HG02840 (cell line): Measurements from ENCODE around the gene TIAM2.

Source experiments
- ATAC-seq: cut with Tn5 transposase; IDR thresholded peaks from one replicate; pipeline ENCODE4 v1.9.1; 2021; ENCODE audit warnings: mild to moderate bottlenecking, moderate library complexity, moderate number of reproducible peaks; ENCODE audit not compliant: unreplicated experiment, low FRiP score

TIAM2 gene

DNA sequence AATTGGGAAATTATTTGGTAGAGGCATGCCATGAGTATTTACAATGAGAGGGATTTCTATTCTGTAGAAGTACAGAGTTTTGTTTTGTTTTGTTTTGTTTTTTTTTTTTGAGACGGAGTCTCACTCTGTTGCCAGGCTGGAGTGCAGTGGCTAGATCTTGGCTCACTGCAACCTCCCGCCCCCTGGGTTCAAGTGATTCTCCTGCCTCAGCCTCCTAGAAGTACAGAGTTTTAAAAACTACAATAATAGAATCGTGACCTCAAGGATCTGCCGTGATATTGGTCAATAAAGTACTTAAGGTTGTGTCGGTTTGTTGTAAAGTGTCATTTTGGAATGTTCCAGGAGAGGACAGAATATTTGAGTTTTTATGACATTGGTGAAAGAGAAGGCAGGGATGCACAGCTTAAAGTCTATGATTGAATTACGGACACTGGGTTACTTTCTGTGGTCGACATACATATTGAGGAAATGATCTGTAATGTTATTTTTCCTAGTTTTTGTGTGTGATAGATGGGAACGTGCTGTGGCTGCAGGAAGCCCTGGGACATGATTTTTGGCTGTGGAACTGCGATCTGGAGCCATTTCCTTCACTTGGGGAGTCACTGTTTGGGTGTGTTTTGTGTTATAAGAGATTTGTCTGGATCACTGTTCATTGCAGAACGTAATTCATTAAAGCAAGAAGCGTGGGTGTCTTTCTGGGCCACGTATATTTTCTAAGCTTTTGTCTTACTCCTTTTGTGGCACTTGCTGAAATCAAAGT is 59.6 kb downstream of the TIAM2 start:
- ATAC-seq: no peak

GRCh38 chr6:155055729-155056128 is 60.6 kb downstream of the TIAM2 start:
- ATAC-seq: no peak

GRCh38 chr6:155056756-155057155 is 61.6 kb downstream of the TIAM2 start:
- ATAC-seq: no peak

DNA sequence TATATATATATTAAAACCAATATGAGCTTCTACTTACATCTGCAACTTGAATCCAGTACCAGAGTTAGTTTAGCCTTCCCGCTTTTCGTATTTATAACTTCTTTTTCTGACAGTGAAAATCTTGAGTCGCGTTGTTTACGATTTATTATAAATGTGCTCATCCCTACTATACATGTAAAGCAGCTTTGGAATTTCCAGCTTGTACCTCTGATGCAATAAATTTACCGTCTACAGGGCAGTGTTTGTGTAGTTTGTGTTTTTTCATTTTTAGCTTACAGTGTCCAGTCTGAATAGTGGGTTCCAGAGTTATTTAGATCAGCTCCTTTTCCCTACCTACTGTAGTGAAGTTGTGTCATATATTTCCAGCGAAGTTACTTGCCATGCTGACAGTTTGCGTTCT is 66.3 kb downstream of the TIAM2 start:
- ATAC-seq: no peak

GRCh38 chr6:155062866-155063341 is 67.8 kb downstream of the TIAM2 start:
- no peak for ATAC-seq

DNA sequence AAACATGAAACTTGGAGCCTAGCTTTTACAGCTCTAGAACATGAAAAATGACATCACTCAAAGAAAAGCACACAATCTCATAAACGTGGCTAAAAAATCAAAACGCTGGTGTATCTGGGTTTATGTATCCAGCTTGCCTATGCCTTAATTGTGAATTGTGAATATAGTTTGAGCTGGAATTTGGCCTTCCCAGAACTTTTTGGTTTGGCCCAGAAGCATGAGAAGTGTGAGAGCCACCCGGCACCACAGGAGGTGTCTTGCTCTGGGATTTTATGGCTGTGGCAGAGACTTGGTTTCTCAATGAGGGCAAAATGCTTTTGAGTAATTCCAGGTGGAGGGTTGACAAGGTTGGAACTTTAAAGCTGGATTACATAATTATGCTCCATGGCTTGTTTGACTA is 69.2 kb downstream of the TIAM2 start:
- ATAC-seq: no peak

DNA sequence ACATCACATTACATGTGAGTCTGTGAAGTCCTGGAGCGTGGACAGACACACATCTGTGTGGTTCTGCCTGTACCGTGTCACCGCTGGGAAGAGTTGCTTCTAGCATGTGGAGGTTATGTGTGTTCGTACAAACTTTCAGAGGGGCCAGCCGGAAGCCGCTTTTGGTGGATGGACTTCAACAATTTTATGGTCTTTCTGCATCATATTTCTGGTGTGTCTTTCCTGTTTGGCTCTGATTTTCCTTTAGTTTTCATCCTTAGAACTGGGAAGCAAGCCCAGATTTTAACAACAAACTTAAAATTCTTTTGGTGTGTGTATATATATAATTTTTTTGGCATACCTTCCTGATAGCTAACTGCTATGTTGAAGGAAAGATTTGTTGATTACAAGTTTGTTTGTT is 71.2 kb downstream of the TIAM2 start:
- no peak for ATAC-seq

GRCh38 chr6:155066921-155067680 is 72.0 kb downstream of the TIAM2 start:
- ATAC-seq: no peak

DNA sequence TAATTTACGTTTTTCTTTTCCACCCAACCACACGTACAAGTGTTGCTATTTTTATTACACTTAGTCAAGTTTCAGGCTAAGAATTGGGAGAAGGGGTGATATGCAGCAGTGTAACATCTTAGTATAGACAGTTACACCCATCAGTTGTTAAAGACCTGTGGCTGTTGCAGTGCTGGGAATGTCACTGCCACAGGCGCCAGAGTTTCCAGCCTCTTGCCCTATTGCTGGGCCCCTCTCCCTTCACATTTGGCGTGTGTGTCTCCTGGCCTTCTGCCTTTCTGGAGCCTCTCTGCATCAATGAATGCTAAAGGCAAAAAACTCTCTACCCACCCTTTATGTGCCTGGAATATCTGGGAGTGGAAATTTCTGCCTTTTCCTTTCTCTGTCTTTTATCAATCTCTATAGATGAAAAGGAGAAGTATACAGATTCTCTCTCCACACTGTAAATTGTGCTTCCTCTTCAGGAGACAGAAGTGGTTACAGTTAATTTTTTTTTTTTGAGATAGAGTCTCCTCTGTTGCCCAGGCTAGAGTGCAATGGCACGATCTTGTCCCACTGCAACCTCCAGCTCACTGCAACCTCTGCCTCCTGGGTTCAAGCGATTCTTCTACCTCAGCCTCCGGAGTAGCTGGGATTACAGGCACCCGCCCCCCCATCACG is 73.0 kb downstream of the TIAM2 start:
- no peak for ATAC-seq

- no peak for ATAC-seq
Measured at GRCh38 chr6:155069543-155069942, 74.4 kb downstream of the TIAM2 start.

GRCh38 chr6:155075930-155076695 is 81.0 kb downstream of the TIAM2 start:
- ATAC-seq: no peak

GRCh38 chr6:155077331-155077730 is 82.2 kb downstream of the TIAM2 start:
- no peak for ATAC-seq

DNA sequence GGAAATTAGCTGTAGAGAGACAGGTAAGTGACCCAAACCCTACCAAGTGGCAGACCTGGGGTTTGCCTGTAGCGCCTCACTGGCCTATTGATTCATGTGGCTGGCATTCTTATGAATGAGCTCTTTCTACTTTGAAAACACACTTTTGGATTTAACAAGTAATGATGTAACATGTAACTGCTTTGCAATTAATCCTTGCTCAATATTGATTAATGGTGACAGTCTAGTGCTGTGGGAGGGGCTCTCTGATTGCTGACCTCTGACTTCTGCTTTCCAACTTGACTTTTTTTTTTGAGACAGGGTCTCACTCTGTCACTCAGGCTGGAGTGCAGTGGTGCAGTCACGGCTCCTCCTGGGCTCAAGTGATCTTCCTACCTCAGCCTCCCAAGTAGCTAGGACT is 82.7 kb downstream of the TIAM2 start:
- no peak for ATAC-seq

DNA sequence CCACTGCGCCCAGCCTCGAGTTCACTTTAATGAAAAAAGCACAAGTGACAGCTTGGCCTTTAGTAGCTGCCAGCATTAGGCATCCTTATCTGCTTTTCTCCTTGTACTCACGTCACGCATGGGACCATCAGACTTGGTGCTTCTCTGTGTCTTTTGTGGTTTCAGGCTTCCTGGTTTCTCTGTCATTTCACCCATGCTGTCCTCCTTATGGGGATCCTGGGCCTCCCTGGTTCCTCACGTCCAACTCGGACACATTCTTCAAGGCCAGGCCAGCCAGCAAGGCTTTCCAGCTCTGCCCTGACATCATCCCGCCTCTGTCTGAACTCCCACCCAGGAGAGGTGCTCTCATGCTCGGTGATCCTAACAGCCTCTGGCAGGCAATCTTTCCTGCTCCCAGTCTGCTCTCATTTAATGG is 83.2 kb downstream of the TIAM2 start:
- no peak for ATAC-seq

- ATAC-seq: no peak
Measured at GRCh38 chr6:155079985-155080452, 84.9 kb downstream of the TIAM2 start.

DNA sequence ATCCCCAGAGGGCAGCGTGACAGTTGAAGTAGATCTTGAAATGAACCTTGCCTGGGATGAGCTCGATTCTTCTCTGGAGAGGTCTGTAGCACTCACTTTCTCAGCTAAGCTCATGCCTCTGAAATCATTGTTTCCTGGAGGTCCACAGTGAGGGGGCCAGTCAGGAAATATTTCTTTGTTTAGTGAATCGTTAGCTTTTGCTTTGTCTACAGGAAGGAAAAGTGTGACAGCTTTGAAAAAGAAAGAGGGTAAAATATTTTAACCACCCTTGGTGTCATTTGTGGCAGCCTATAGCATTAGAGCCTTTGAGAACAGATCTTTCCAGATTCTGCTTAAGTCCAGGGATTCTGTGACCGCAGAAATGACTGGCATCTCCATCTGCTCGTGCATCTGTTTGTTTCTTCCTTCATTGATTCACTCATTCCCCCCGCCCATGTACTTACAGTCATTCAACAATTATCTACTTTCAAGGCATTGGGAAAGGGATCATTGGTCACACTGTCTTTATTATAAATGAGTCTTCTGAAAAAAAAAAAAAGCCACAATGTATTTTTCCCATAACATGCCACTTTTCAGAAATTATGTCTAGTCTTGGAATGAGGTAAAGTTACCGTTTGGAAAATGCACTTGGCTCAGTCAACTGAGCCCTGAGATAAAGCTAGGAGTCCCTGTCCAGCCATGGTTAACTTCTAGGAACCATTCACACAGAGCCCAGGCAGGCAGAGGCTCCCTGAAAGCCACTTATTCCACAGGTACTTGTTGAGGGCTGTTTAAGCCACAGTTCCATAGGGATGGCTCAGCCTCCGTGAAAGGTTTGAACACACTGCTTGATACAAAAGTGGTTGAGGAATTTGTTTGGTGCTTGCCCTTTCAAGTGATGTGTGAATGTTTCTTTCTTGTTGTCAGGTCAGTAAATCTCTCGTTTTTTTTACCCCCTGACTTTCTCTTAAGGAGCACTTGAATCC is 86.0 kb downstream of the TIAM2 start:
- ATAC-seq: no peak

- no peak for ATAC-seq
Measured at GRCh38 chr6:155084431-155085123, 89.5 kb downstream of the TIAM2 start.

DNA sequence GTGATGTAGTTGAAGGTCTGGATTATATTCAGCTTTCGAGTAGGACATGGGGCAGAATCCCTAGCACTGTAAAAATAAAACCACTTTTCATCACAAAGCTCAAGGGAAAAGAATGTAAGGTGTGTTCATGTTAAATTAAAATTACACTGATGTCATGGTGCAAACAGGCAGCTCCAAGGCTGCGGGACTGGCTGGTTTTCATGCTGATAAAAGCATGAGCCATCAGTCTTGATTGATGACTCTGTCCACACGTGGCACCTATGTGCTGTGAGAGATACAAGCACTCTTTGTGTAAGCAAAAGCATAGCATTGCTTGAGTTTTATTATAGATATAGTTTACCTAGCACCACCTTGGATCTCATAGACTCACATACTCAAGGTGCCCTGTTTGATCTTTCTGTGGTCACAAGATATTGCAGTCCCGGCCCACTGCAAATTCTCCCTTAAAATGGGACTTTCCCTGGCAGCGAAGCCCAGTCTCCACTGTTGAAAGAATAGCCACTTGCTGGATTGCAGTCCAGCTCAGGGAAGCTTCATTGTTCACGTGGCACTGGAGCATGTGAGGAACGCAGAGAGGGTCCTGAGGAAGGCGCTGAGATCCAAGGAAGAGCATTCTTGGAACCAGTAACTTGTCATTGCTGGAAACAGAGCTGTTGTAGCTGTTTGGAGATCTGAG is 90.6 kb downstream of the TIAM2 start:
- no peak for ATAC-seq
